ENCODE data around the gene CSMD2.

The CSMD2 gene

GRCh38 chr1:33899746-33900145 is 265.3 kb downstream of the CSMD2 start:
- in situ Hi-C loops (cut with HindIII; ENCODE audit: low pct_ligation_motif_present, low pct_unique_long_range_greater_than_20kb, low sequenced_read_pairs) = no loop called here
- no peak for DNase-seq

- in situ Hi-C loops (cut with HindIII; ENCODE audit: low pct_ligation_motif_present, low pct_unique_long_range_greater_than_20kb, low sequenced_read_pairs) = no loop called here
- DNase-seq = no peak
Measured at GRCh38 chr1:33898881-33899280, 266.1 kb downstream of the CSMD2 start.

GRCh38 chr1:33898406-33898805 is 266.6 kb downstream of the CSMD2 start:
- in situ Hi-C loops (cut with HindIII; ENCODE audit: low pct_ligation_motif_present, low pct_unique_long_range_greater_than_20kb, low sequenced_read_pairs) = no loop called here

GRCh38 chr1:33897092-33897725 is 267.8 kb downstream of the CSMD2 start:
- DNase-seq = no peak
- in situ Hi-C loops (cut with HindIII; ENCODE audit: low pct_ligation_motif_present, low pct_unique_long_range_greater_than_20kb, low sequenced_read_pairs) = no loop called here

More at GRCh38 chr1:33898406-33898805, 266.6 kb downstream of the CSMD2 start:
- no peak for DNase-seq

- in situ Hi-C loops (cut with HindIII; ENCODE audit: low pct_ligation_motif_present, low pct_unique_long_range_greater_than_20kb, low sequenced_read_pairs) = no loop called here
- no peak for DNase-seq
Measured at GRCh38 chr1:33895976-33896375, 269.1 kb downstream of the CSMD2 start.

GRCh38 chr1:33895396-33895795 is 269.6 kb downstream of the CSMD2 start:
- DNase-seq = no peak
- in situ Hi-C loops (cut with HindIII; ENCODE audit: low pct_ligation_motif_present, low pct_unique_long_range_greater_than_20kb, low sequenced_read_pairs) = no loop called here

GRCh38 chr1:33893147-33893830 is 271.7 kb downstream of the CSMD2 start:
- in situ Hi-C loops (cut with HindIII; ENCODE audit: low pct_ligation_motif_present, low pct_unique_long_range_greater_than_20kb, low sequenced_read_pairs) = no loop called here
- DNase-seq = no peak

GRCh38 chr1:33886496-33886895 is 278.5 kb downstream of the CSMD2 start:
- DNase-seq = no peak
- in situ Hi-C loops (cut with HindIII; ENCODE audit: low pct_ligation_motif_present, low pct_unique_long_range_greater_than_20kb, low sequenced_read_pairs) = no loop called here

- in situ Hi-C loops (cut with HindIII; ENCODE audit: low pct_ligation_motif_present, low pct_unique_long_range_greater_than_20kb, low sequenced_read_pairs) = no loop called here
Measured at GRCh38 chr1:33880305-33880704, 284.7 kb downstream of the CSMD2 start.

GRCh38 chr1:33878392-33878791 is 286.6 kb downstream of the CSMD2 start:
- DNase-seq = no peak
- in situ Hi-C loops (cut with HindIII; ENCODE audit: low pct_ligation_motif_present, low pct_unique_long_range_greater_than_20kb, low sequenced_read_pairs) = no loop called here

More at GRCh38 chr1:33880305-33880704, 284.7 kb downstream of the CSMD2 start:
- DNase-seq = no peak

- in situ Hi-C loops (cut with HindIII; ENCODE audit: low pct_ligation_motif_present, low pct_unique_long_range_greater_than_20kb, low sequenced_read_pairs) = no loop called here
- no peak for DNase-seq
Measured at GRCh38 chr1:33876970-33877650, 287.9 kb downstream of the CSMD2 start.

GRCh38 chr1:33875862-33876261 is 289.2 kb downstream of the CSMD2 start:
- in situ Hi-C loops (cut with HindIII; ENCODE audit: low pct_ligation_motif_present, low pct_unique_long_range_greater_than_20kb, low sequenced_read_pairs) = no loop called here
- DNase-seq = no peak

GRCh38 chr1:33874636-33875035 is 290.4 kb downstream of the CSMD2 start:
- in situ Hi-C loops (cut with HindIII; ENCODE audit: low pct_ligation_motif_present, low pct_unique_long_range_greater_than_20kb, low sequenced_read_pairs) = no loop called here
- no peak for DNase-seq

GRCh38 chr1:33872683-33873082 is 292.3 kb downstream of the CSMD2 start:
- no peak for DNase-seq
- in situ Hi-C loops (cut with HindIII; ENCODE audit: low pct_ligation_motif_present, low pct_unique_long_range_greater_than_20kb, low sequenced_read_pairs) = no loop called here

GRCh38 chr1:33872275-33872674 is 292.8 kb downstream of the CSMD2 start:
- in situ Hi-C loops (cut with HindIII; ENCODE audit: low pct_ligation_motif_present, low pct_unique_long_range_greater_than_20kb, low sequenced_read_pairs) = no loop called here
- no peak for DNase-seq

GRCh38 chr1:33867684-33868083 is 297.3 kb downstream of the CSMD2 start:
- in situ Hi-C loops (cut with HindIII; ENCODE audit: low pct_ligation_motif_present, low pct_unique_long_range_greater_than_20kb, low sequenced_read_pairs) = no loop called here
- no peak for DNase-seq

- in situ Hi-C loops (cut with HindIII; ENCODE audit: low pct_ligation_motif_present, low pct_unique_long_range_greater_than_20kb, low sequenced_read_pairs) = no loop called here
- no peak for DNase-seq
Measured at GRCh38 chr1:33866281-33866680, 298.7 kb downstream of the CSMD2 start.

GRCh38 chr1:33864460-33865389 is 300.3 kb downstream of the CSMD2 start:
- in situ Hi-C loops (cut with HindIII; ENCODE audit: low pct_ligation_motif_present, low pct_unique_long_range_greater_than_20kb, low sequenced_read_pairs) = no loop called here
- no peak for DNase-seq

GRCh38 chr1:33863779-33864178 is 301.3 kb downstream of the CSMD2 start, which contains the start of gene HMGB4:
TSS of gene HMGB4 (plus strand) at chr1:33864079. CDS start at chr1:33864192, 113 bp downstream.
- in situ Hi-C loops (cut with HindIII; ENCODE audit: low pct_ligation_motif_present, low pct_unique_long_range_greater_than_20kb, low sequenced_read_pairs) = no loop called here
- no peak for DNase-seq
